K562 (cell line): ENCODE measurements around the gene AP5Z1. TPM values are rescaled to one million over a fixed set of nuclear protein-coding genes. Genes with fewer than 3 reads are reported as not detected.

Source experiments
- ATAC-seq: fragments of 200-7000 bp; cut with Tn5 transposase; 3 replicates; pipeline ENCODE4 v1.9.1; 2020; ENCODE audit warnings: moderate library complexity
- BruUV-seq: library from RNA; stranded (reverse); fragments of 400-500 nt; replicated peaks from 2 replicates; lab custom pipeline; 2021; lab: Mats Ljungman, UMichigan
- CTCF ChIA-PET: fragments of 300-600 bp; formaldehyde crosslinking; extraction: SDS; loops from one replicate; lab custom pipeline; 2021; ENCODE audit warnings: low intra/inter-chr PET ratio; lab: Yijun Ruan, JAX
- POLR2A ChIA-PET: fragments of 300-600, 350-650 bp; sonication (Branson Sonifier 250); formaldehyde crosslinking; extraction: SDS; loops from one replicate; lab custom pipeline; 2021; ENCODE audit warnings: antibody characterized with exemption, inconsistent platforms; lab: Yijun Ruan, JAX
- DNase-seq, 4 experiments: peaks; one replicate each; pipeline versions ENCODE4 v3.0.0 to v3.0.0-alpha.2; 2011 to 2018; ENCODE audit warnings: low spot score in 3 of 4, mixed read lengths in 3 of 4; ENCODE audit errors: extremely low read depth in 1 of 4
- FAIRE-seq: peaks from 2 replicates; lab custom pipeline; 2011; peaks lifted over from hg19 to GRCh38; lab: Jason Lieb, UNC
- H2AFZ ChIP-seq: 2 replicates; pipeline ENCODE4 v1.6.0; 2011; ENCODE audit warnings: low read depth, low read length, control low read depth, inconsistent platforms
- H3K27ac ChIP-seq: fragments of 200-600 bp; 3 replicates; pipeline ENCODE4 v1.8.0; 2011; ENCODE audit warnings: low read depth, mild to moderate bottlenecking, control low read depth, inconsistent platforms, low read length, moderate library complexity, mixed read lengths; ENCODE audit errors: extremely low read depth
- H3K27me3 ChIP-seq, 2 experiments: fragments of 300-600 bp in 1 of 2; 2 replicates in 1 of 2; 3 replicates in 1 of 2; pipeline versions ENCODE4 v1.6.0 to v1.8.0; 2011; ENCODE audit warnings: inconsistent platforms in 2 of 2, low read length in 2 of 2, mild to moderate bottlenecking in 1 of 2, mixed read lengths in 1 of 2, moderate library complexity in 1 of 2; ENCODE audit not compliant: control insufficient read depth in 2 of 2, insufficient read depth in 2 of 2
- H3K36me3 ChIP-seq: fragments of 300-600 bp; 3 replicates; pipeline ENCODE4 v1.8.0; 2011; ENCODE audit warnings: mild to moderate bottlenecking, low read length, inconsistent platforms; ENCODE audit not compliant: control insufficient read depth, insufficient read depth
- H3K4me1 ChIP-seq, 2 experiments: fragments of 200-600 bp in 1 of 2; replicated peaks in 1 of 2; 2 replicates in 1 of 2; 3 replicates in 1 of 2; pipeline versions ENCODE4 v1.5.1 to v1.8.0; 2011; ENCODE audit warnings: inconsistent platforms in 2 of 2, low read length in 2 of 2, mild to moderate bottlenecking in 1 of 2, mixed read lengths in 1 of 2, moderate library complexity in 1 of 2; ENCODE audit not compliant: control insufficient read depth in 2 of 2, insufficient read depth in 2 of 2
- H3K4me2 ChIP-seq: 2 replicates; pipeline ENCODE4 v1.6.1; 2011; ENCODE audit warnings: low read length, control low read depth, inconsistent platforms, mixed read lengths; ENCODE audit not compliant: insufficient read depth
- H3K4me3 ChIP-seq: fragments of 200-600 bp; sonication (generic), shearing (Covaris generic); 2 replicates; pipeline ENCODE4 v1.5.1; 2016; ENCODE audit warnings: control low read depth, inconsistent platforms
- H3K79me2 ChIP-seq: fragments of 200-600 bp; 3 replicates; pipeline ENCODE4 v1.8.0; 2011; ENCODE audit warnings: low read length, inconsistent platforms; ENCODE audit not compliant: control insufficient read depth, insufficient read depth
- H3K9ac ChIP-seq, 2 experiments: 2 replicates each; pipeline versions ENCODE4 v1.6.0 to v1.6.1; 2011; ENCODE audit warnings: low read depth in 2 of 2, low read length in 2 of 2, control low read depth in 1 of 2, inconsistent platforms in 1 of 2, mild to moderate bottlenecking in 1 of 2, mixed read lengths in 1 of 2; ENCODE audit not compliant: insufficient read depth in 1 of 2
- H3K9me1 ChIP-seq: one replicate; pipeline ENCODE4 v1.6.0; 2011; ENCODE audit warnings: inconsistent platforms, mild to moderate bottlenecking, low read length, moderate library complexity; ENCODE audit not compliant: control insufficient read depth, insufficient read depth
- H3K9me3 ChIP-seq: replicated peaks from 2 replicates; pipeline ENCODE4 v1.5.1; 2011; ENCODE audit warnings: low read depth, low read length, inconsistent platforms; ENCODE audit not compliant: control insufficient read depth, insufficient read depth
- H4K20me1 ChIP-seq: replicated peaks from 2 replicates; pipeline ENCODE4 v1.6.1; 2011; ENCODE audit warnings: low read length, inconsistent platforms, mixed read lengths; ENCODE audit not compliant: control insufficient read depth, insufficient read depth
- CEBPB ChIP-seq: fragments of 450-650 bp; IDR thresholded peaks from 2 replicates; pipeline ENCODE4 v1.6.1; 2016; ENCODE audit warnings: missing genetic modification characterization, missing compliant biosample characterization
- STAT5A ChIP-seq: IDR thresholded peaks from 2 replicates; pipeline ENCODE4 v1.6.1; 2012; ENCODE audit warnings: low read length, inconsistent platforms, borderline replicate concordance
- WGBS: fragments of 100-300 bp; shearing (Covaris generic); methylation state at CpG from one replicate; pipeline ENCODE4 v1.1.6; 2016; ENCODE audit warnings: low coverage, mixed read lengths; ENCODE audit not compliant: insufficient coverage; ENCODE audit errors: missing lambda C conversion rate; 5-methylcytosine and 5-hydroxymethylcytosine counted together
- in situ Hi-C: fragments of 300-500 bp; cut with MboI; formaldehyde crosslinking; loops from 4 replicates; pipeline ENCODE4 v1.15.0; 2018; ENCODE audit warnings: inconsistent platforms, mixed read lengths
- intact Hi-C: fragments of 100-400 bp; cut with micrococcal nuclease; formaldehyde crosslinking; loops from 2 replicates; pipeline ENCODE4 v1.14.2; 2022
- polyA plus RNA-seq, 8 experiments: library from polyadenylated mRNA; depleted of rRNA in 4 of 8; stranded (reverse) in 5 of 8; unstranded in 3 of 8; fragments of >200 nt; fragmentation: Nextera tagmentation in 2 of 8; fragmentation: Illumina TruSeq in 1 of 8; extraction: Ambion mirVana in 2 of 8; extraction: Trizol in 1 of 8; gene quantifications; 2 replicates each; pipeline versions ENCODE4 v1.2.1 to v1.2.3, GENCODE V29; 2011 to 2014; ENCODE audit warnings: inconsistent platforms in 1 of 8, missing spikeins in 1 of 8
- total RNA-seq, 7 experiments: library from RNA; depleted of rRNA in 6 of 7; stranded (reverse); fragments of >200 nt in 6 of 7; fragmentation: Illumina TruSeq in 2 of 7; extraction: Trizol in 2 of 7; gene quantifications; 2 replicates each; pipeline versions ENCODE4 v1.2.1 to v1.2.3, GENCODE V29; 2011 to 2021; ENCODE audit warnings: low replicate concordance in 1 of 7
- TF ChIP-seq, protein P1 (sequence below): sonication (generic); formaldehyde crosslinking; IDR thresholded peaks from 2 replicates; pipeline ENCODE4 v1.8.1; 2023; ENCODE audit warnings: mild to moderate bottlenecking, missing genetic modification reagents
- TF ChIP-seq, protein P2 (sequence below): fragments of 450-650 bp; IDR thresholded peaks from 2 replicates; pipeline ENCODE4 v1.6.1; 2017; ENCODE audit warnings: antibody characterized with exemption
- TF ChIP-seq, protein P3 (sequence below), 2 experiments: fragments of 450-650 bp in 1 of 2; sonication (generic) in 1 of 2; formaldehyde crosslinking in 1 of 2; IDR thresholded peaks in 1 of 2; conservative IDR thresholded peaks in 1 of 2; 2 replicates each; pipeline versions ENCODE4 v1.6.1 to v1.8.1; 2016 to 2023; ENCODE audit warnings: mild to moderate bottlenecking in 2 of 2, moderate library complexity in 2 of 2, inconsistent platforms in 1 of 2, missing genetic modification reagents in 1 of 2

The AP5Z1 gene
- total and polyA plus RNA-seq, 9 of the 15 experiments (the other 6 are each of a cell fraction or from before 2014, with no cell fraction given) = 0.06 to 31.1 (median 6.4) TPM

DNA sequence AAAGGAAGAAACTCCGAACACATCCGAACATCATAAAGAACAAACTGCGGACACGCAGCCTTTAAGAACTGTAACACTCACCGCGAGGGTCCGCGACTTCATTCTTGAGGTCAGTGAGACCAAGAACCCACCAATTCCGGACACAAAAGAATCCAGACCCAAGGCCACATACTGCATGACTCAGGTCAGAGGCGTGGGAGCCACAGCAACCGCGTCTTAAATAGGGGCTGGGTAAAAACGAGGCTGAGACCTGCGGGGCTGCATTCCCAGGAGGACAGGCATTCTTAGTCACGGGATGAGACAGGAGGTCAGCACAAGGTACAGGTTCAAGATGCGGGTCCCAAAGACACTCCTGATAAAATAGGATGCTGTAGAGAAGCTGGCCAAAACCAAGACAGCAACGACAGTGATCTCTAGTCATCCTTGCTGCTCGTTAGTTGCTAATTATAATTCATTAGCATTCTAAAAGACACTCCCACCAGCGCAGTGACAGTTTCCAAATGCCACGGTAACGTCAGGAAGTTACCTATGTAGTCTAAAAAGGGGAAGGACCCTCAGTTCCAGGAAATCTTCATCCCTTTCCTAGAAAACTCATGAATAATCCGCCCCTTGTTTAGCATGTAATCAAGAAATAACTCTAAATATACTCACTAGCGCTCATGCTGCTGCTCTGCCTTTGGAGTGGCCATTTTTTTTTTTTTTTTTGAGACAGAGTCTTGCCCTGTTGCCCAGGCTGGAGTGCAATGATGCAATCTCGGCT lies 19.3 kb downstream of the AP5Z1 start:
- BruUV-seq = no TSS peak
- no peak for FAIRE-seq
- H3K9me3 ChIP-seq = no peaks in the 10 kb centered on the region
- H3K36me3 ChIP-seq = peaks cover 14% of the 10 kb centered on the region; the same call in 1 of the 3 replicates
- POLR2A ChIA-PET = interaction anchor here (0.6 to 0.7 kb wide), 2 partner anchors 241 to 318 kb away, joined by 3 to 4 read pairs; no protein-coding TSS in a partner anchor
- peaks cover 0 to 44% of the 10 kb centered on the region in 2 experiments; a peak in 3 of 5 replicates for H3K4me1 ChIP-seq
- H3K27ac ChIP-seq = no peak overlapping the region
- peak overlapping the region in 1 of 2 experiments; percentile 28; a peak in 1 of 4 replicates for H3K9ac ChIP-seq
- no peaks in the 10 kb centered on the region for H3K79me2 ChIP-seq
- no peak for ATAC-seq
- intact Hi-C loops = loop anchor here (10.0 kb wide), 1 partner anchor 90 kb away; the partner anchor contains the start of gene RADIL
- no peak overlapping the region for H3K4me3 ChIP-seq
- no peak overlapping the region for H2AFZ ChIP-seq
- in situ Hi-C loops = loop anchor here (10.0 kb wide), 1 partner anchor 290 kb away; no protein-coding TSS in a partner anchor
- TF ChIP-seq, protein P1, sequence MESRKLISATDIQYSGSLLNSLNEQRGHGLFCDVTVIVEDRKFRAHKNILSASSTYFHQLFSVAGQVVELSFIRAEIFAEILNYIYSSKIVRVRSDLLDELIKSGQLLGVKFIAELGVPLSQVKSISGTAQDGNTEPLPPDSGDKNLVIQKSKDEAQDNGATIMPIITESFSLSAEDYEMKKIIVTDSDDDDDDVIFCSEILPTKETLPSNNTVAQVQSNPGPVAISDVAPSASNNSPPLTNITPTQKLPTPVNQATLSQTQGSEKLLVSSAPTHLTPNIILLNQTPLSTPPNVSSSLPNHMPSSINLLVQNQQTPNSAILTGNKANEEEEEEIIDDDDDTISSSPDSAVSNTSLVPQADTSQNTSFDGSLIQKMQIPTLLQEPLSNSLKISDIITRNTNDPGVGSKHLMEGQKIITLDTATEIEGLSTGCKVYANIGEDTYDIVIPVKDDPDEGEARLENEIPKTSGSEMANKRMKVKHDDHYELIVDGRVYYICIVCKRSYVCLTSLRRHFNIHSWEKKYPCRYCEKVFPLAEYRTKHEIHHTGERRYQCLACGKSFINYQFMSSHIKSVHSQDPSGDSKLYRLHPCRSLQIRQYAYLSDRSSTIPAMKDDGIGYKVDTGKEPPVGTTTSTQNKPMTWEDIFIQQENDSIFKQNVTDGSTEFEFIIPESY (CRISPR knock-in tag) = 0 out of 2 replicates have a peak, but pooled peaks have one; percentile 10
- TF ChIP-seq, protein P2, sequence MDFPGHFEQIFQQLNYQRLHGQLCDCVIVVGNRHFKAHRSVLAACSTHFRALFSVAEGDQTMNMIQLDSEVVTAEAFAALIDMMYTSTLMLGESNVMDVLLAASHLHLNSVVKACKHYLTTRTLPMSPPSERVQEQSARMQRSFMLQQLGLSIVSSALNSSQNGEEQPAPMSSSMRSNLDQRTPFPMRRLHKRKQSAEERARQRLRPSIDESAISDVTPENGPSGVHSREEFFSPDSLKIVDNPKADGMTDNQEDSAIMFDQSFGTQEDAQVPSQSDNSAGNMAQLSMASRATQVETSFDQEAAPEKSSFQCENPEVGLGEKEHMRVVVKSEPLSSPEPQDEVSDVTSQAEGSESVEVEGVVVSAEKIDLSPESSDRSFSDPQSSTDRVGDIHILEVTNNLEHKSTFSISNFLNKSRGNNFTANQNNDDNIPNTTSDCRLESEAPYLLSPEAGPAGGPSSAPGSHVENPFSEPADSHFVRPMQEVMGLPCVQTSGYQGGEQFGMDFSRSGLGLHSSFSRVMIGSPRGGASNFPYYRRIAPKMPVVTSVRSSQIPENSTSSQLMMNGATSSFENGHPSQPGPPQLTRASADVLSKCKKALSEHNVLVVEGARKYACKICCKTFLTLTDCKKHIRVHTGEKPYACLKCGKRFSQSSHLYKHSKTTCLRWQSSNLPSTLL = no peak
- TF ChIP-seq STAT5A = peak; percentile 75
- TF ChIP-seq, protein P3, sequence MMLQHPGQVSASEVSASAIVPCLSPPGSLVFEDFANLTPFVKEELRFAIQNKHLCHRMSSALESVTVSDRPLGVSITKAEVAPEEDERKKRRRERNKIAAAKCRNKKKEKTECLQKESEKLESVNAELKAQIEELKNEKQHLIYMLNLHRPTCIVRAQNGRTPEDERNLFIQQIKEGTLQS (IDR thresholded peaks at IDR 0.05) = peak; percentile 39
- TF ChIP-seq, protein P3 (CRISPR knock-in tag; conservative IDR thresholded peaks at IDR 0.05) = no peak
- 0 out of 2 replicates have a peak, but pooled peaks have one; percentile 8 for TF ChIP-seq CEBPB (tag)
- TF ChIP-seq, all 486 proteins: peak for 4
- no peaks in the 10 kb centered on the region for H3K27me3 ChIP-seq
- 51% methylated on average over 20 of the region's 24 CpGs for WGBS
- CTCF ChIA-PET = interaction anchor here (0.9 kb wide), 1 partner anchor 36 kb away, joined by 5 read pairs; no protein-coding TSS in a partner anchor
- H3K9me1 ChIP-seq = no peaks in the 10 kb centered on the region
- no peak overlapping the region for H3K4me2 ChIP-seq
- peaks cover 4% of the 10 kb centered on the region; the same call in 1 of the 2 replicates for H4K20me1 ChIP-seq
- no peak for DNase-seq
